Effector memory CD4-positive, alpha-beta T cell (primary cell): Measurements from ENCODE around the gene CLEC4G.
"Not testable (repeated sequence)": the region's sequence is repeated elsewhere in the genome, so short reads cannot be mapped to it uniquely, and the experiment has no call there.

Experiments
- DNase-seq, 3 donors: peaks; one replicate each; pipeline ENCODE4 v3.0.0-alpha.2; 2020
- H3K27ac ChIP-seq: 2 replicates; pipeline ENCODE4 v1.7.0; 2013; ENCODE audit warnings: mild to moderate bottlenecking, low read length, moderate library complexity; ENCODE audit not compliant: insufficient read depth, poor library complexity, severe bottlenecking
- H3K27me3 ChIP-seq: replicated peaks from 2 replicates; pipeline ENCODE4 v1.7.0; 2013; ENCODE audit warnings: mild to moderate bottlenecking, low read length; ENCODE audit not compliant: insufficient read depth, control insufficient read depth, poor library complexity, severe bottlenecking
- H3K36me3 ChIP-seq: 2 replicates; pipeline ENCODE4 v1.7.0; 2013; ENCODE audit warnings: mild to moderate bottlenecking, low read length, moderate library complexity; ENCODE audit not compliant: control insufficient read depth, insufficient read depth
- H3K4me1 ChIP-seq: 2 replicates; pipeline ENCODE4 v1.7.0; 2013; ENCODE audit warnings: low read length, mild to moderate bottlenecking; ENCODE audit not compliant: control insufficient read depth, insufficient read depth, poor library complexity, severe bottlenecking
- H3K4me3 ChIP-seq: 2 replicates; pipeline ENCODE4 v1.7.0; 2013; ENCODE audit warnings: low read length, low read depth, mild to moderate bottlenecking; ENCODE audit not compliant: insufficient read depth, poor library complexity, severe bottlenecking
- H3K9me3 ChIP-seq: 2 replicates; pipeline ENCODE4 v1.7.0; 2013; ENCODE audit warnings: mild to moderate bottlenecking, low read length, moderate library complexity; ENCODE audit not compliant: control insufficient read depth

CLEC4G gene

DNA sequence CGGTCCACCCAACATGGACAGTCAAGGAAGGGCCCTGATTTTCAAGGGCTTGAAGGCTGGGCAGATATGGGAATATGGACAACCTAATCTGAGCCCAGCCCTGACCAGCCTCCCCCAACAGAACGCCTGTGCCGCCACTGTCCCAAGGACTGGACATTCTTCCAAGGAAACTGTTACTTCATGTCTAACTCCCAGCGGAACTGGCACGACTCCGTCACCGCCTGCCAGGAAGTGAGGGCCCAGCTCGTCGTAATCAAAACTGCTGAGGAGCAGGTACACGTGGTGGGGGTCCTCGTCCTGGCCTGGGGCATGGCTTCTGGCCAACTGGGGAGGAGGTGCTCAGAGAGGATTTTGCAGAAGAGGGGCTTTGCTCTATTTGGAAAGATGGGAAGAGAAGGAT lies 34.6 kb upstream of the CLEC4G start:
- H3K27ac ChIP-seq = no peak overlapping the region
- DNase-seq = no peak

DNA sequence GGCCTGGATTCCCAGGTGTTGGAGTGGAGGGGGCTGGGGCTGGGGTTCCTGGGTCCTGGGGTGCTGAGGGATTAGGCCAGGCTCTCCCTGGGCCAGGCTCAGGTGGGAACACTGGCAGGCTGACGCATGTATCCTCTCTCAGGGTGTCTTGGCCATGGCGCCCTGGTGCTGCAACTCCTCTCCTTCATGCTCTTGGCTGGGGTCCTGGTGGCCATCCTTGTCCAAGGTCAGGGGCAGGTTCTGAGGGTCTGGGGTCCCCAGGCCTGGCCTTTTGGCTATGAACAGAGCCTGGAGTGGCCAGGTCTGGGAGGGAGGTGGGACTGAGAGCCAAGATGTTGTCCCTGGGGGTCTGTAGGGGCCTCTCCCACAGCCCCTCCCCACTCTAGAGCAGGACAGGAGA lies 33.1 kb upstream of the CLEC4G start:
- H3K9me3 ChIP-seq, DNase-seq, H3K36me3 ChIP-seq, H3K4me1 ChIP-seq, H3K27ac ChIP-seq, H3K27me3 ChIP-seq, H3K4me3 ChIP-seq: not testable (repeated sequence)

More for the DNA sequence above, 34.6 kb upstream of the CLEC4G start:
- no peaks in the 10 kb centered on the region for H3K9me3 ChIP-seq
- H3K36me3 ChIP-seq = no peaks in the 10 kb centered on the region
- H3K4me1 ChIP-seq = no peaks in the 10 kb centered on the region
- no peaks in the 10 kb centered on the region for H3K27me3 ChIP-seq
- H3K4me3 ChIP-seq = no peak overlapping the region

DNA sequence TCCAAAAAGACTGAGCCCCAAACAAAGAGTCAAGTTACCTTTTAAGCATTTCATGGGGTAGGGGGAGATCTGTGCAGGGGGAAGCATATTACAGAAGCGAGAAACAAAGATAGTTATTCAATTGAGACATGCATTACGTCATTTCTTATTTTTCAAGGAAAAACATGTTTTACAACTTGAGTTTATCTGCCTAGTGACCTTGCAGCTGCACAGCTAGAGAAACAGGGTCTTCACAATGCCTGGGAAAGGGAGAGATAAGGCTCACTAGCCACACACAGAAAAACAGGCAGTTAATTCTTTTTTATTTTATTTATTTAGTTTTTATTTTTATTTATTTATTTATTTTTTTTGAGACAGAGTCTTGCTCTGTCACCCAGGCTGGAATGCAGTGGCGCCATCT lies 32.2 kb upstream of the CLEC4G start:
- not testable (repeated sequence) for H3K36me3 ChIP-seq, DNase-seq, H3K4me1 ChIP-seq, H3K27me3 ChIP-seq, H3K27ac ChIP-seq, H3K9me3 ChIP-seq, H3K4me3 ChIP-seq

DNA sequence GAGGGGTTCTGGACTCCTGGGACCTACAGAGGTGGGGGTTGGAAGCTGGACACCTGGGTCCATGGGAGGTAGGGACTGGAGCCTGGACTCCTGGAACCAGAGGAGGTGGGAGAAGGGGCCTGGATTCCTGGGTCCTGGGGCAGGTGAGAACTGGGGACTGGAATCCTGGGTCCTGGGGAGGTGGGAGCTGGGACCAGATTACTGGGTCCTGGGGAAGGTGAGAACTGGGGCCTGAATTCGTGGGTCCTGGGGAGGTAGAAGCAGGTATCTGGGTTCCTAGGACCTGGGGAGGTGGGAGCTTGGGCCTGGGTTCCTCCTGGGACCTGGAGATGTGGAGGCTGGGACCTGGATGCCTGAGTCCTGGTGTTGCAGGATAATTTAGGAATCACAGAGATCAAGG lies 31.8 kb upstream of the CLEC4G start:
- H3K27me3 ChIP-seq = no peaks in the 10 kb centered on the region
- H3K27ac ChIP-seq = no peak overlapping the region
- DNase-seq = no peak
- H3K4me1 ChIP-seq = no peaks in the 10 kb centered on the region
- no peak overlapping the region for H3K4me3 ChIP-seq
- H3K36me3 ChIP-seq = no peaks in the 10 kb centered on the region
- peaks cover 9% of the 10 kb centered on the region for H3K9me3 ChIP-seq

DNA sequence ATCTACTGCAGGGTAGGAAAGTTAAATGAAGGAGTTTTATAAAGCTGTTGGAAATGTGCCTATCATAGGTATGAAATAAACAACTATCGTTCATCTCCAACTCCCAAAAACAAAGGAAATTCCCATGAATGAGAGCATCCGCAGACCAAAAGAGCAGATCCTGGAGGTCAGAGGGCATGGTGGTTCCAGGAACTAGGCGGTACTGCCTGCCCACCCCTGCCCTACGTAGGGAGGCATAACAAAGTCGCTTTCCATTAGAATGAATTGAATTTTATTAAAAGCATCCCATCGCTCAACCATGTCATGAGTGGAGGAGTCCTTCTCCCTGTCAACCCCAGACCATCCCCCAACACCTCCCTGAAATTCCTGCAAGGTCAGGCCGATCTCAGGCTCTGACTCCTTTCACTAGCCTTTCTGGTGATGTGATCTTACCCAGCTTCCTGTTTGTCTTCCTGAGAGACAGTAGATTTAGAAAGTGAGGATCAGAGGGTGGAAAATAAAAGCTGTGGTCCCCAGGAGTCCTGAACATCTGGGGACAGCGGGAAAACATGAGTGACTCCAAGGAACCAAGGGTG lies 30.9 kb upstream of the CLEC4G start, which contains the start of gene CLEC4M:
Gene CLEC4M, plus strand, starts transcription at position 525 of the 575 bp plus-strand sequence. Its CDS starts 24 bp downstream, at position 549.
- H3K9me3 ChIP-seq = peaks cover 11% of the 10 kb centered on the region
- H3K36me3 ChIP-seq = no peaks in the 10 kb centered on the region
- no peaks in the 10 kb centered on the region for H3K4me1 ChIP-seq
- H3K27ac ChIP-seq = no peak within 1 kb of the TSS
- no peak within 1 kb of the TSS for H3K4me3 ChIP-seq
- DNase-seq = no peak
- H3K27me3 ChIP-seq = no peaks in the 10 kb centered on the region

DNA sequence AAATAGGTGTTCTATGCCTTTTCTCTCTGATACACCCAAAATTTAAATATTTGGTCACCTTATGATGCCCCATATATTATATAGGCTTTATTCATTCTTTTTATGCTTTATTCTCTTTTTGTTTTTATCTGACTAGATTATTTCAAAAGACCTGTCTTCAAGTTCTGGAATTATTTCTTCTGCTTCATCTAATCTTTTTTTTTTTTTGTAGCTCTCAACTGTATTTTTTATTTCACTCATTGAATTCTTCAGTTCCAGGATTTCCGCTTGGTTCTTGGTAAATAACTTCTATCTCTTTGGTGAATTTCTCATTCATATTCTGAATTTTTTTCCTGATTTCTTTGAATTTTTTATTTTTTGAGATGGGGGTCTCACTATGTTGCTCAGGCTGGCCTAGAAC lies 27.2 kb upstream of the CLEC4G start:
- H3K9me3 ChIP-seq = peaks cover 11% of the 10 kb centered on the region
- no peak overlapping the region for H3K27ac ChIP-seq
- H3K4me1 ChIP-seq = no peaks in the 10 kb centered on the region
- no peaks in the 10 kb centered on the region for H3K27me3 ChIP-seq
- no peak overlapping the region for H3K4me3 ChIP-seq
- H3K36me3 ChIP-seq = no peaks in the 10 kb centered on the region
- DNase-seq = no peak

DNA sequence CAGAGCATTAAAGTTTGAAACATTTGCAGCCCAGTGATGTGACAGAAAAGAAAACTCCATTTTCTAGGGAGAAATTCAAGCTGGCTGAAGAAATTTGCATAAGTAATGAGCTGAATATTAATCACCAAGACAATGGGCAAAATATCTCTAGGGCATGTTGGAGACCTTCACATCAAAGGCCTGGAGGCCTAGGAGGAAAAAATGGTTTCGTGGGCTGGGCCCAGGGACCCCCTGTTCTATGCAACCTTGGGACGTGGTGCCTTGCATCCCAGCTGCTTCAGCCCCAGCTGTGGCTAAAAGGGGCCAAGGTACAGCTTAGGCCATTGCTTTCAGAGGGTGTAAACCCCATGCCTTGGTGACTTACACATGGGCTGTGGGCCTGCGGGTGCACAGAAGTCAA lies 25.4 kb upstream of the CLEC4G start:
- no peaks in the 10 kb centered on the region for H3K27me3 ChIP-seq
- DNase-seq = no peak
- H3K36me3 ChIP-seq = no peaks in the 10 kb centered on the region
- H3K9me3 ChIP-seq = peaks cover 11% of the 10 kb centered on the region
- no peak overlapping the region for H3K27ac ChIP-seq
- no peaks in the 10 kb centered on the region for H3K4me1 ChIP-seq
- H3K4me3 ChIP-seq = no peak overlapping the region

DNA sequence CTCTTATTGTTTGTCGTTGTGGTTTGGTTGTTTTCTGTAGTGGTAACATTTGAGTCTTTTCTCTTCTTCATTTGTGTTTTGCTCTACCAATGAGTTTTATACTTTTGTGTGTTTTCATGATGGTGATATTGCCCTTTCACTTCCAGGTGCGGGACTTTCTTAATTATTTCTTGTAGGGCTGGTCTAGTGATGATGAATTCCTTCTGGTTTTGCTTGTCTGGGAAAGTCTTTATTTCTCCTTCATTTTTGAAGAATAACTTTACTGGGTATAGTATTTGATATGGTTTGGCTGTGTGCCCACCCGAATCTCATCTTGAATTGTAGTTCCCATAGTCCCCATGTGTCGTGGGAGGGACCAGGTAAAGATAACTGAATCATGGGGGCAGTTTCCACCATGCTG lies 24.3 kb upstream of the CLEC4G start:
- Histone ChIP-seq H3K27ac (no peak overlapping the region), H3K27me3 (no peaks in the 10 kb centered on the region), H3K36me3 (no peaks in the 10 kb centered on the region), H3K4me3 (no peak overlapping the region), H3K4me1 (no peaks in the 10 kb centered on the region), H3K9me3 (peaks cover 11% of the 10 kb centered on the region)
- no peak for DNase-seq

DNA sequence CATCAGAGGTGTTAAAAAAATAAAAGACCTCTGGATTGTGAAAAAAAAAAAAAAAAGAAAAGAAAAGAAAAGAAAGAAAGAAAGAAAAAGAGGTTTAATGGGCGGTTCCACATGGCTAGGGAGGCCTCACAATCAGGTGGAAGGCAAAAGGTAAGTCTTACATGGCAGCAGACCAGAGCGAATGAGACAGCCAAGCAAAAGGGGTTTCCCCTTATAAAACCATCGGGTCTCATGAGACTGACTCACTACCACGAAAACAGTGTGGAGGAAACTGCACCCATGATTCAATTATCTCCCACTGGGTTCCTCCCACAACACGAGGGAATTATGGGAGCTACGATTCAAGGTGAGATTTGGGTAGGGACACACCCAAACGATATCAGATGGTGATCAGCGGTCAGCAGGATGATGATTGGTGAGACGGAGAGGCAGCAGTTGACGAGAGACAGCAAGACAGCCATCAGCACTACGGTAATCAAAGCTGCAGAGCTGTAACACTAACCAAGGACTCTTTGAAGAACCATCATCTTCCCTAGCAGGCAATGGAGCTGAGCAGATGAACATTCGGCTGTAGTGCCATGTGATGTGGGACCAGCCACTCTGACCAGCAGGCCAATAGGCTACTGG lies 19.4 kb upstream of the CLEC4G start:
- Histone ChIP-seq H3K9me3 (no peaks in the 10 kb centered on the region), H3K4me3 (no peak overlapping the region), H3K36me3 (no peaks in the 10 kb centered on the region), H3K27ac (no peak overlapping the region), H3K4me1 (no peaks in the 10 kb centered on the region), H3K27me3 (peaks cover 7% of the 10 kb centered on the region)
- peak in 1 of 3 donors; percentile 2 for DNase-seq

DNA sequence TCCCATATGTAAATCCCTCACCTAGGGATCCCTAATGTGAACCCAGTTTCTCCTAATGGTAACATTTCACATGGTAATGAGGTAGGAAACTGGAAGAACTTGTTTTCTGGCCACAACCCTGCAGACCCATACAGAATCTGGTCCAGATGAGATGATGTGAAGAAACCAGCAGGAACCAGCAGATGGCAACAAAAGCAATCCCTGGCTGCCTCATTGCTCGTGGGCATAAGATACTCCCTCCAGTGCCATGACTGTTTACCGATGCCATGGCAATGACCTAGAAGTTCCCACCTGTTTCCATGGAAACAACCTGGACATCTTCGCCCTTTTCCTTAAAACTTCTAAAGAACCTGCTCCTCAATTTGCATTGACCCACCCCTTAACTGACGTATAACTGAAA lies 16.8 kb upstream of the CLEC4G start:
- Histone ChIP-seq H3K9me3 (no peaks in the 10 kb centered on the region), H3K36me3 (no peaks in the 10 kb centered on the region), H3K4me1 (no peaks in the 10 kb centered on the region), H3K27me3 (peaks cover 7% of the 10 kb centered on the region), H3K27ac (no peak overlapping the region), H3K4me3 (no peak overlapping the region)
- no peak for DNase-seq
